Skeletal muscle cell (primary cell): Measurements from ENCODE around the gene GP1BA.

Experiments
- DNase-seq: peaks from one replicate; pipeline ENCODE4 v3.0.0-alpha.2; 2010; ENCODE audit warnings: low read depth
- H3K4me3 ChIP-seq: 2 replicates; pipeline ENCODE4 v1.5.1; 2011; ENCODE audit warnings: low read depth, mild to moderate bottlenecking, control low read depth, low read length, moderate library complexity

GP1BA gene

GRCh38 chr17:4947411-4948165 is 15.5 kb downstream of the GP1BA start:
- H3K4me3 ChIP-seq: peak overlapping the region; percentile 97
- DNase-seq: no peak

- H3K4me3 ChIP-seq: peak within 1 kb of the TSS; percentile 97
- DNase-seq: peak; percentile 86
Measured at GRCh38 chr17:4948166-4948930, 16.3 kb downstream of the GP1BA start, which contains the start of gene PFN1. Gene PFN1 (minus strand): TSS chr17:4948530. CDS start chr17:4948394, 136 bp downstream.

- peak; percentile 80 for DNase-seq
Measured at GRCh38 chr17:4948931-4949320, 16.8 kb downstream of the GP1BA start.

GRCh38 chr17:4949321-4950074 is 17.4 kb downstream of the GP1BA start:
- no peak for DNase-seq
- peak overlapping the region; percentile 97 for H3K4me3 ChIP-seq

More at GRCh38 chr17:4948931-4949320, 16.8 kb downstream of the GP1BA start:
- H3K4me3 ChIP-seq: peak overlapping the region; percentile 97

- no peak for DNase-seq
- peak overlapping the region; percentile 37 for H3K4me3 ChIP-seq
Measured at GRCh38 chr17:4950075-4950745, 18.1 kb downstream of the GP1BA start.

- DNase-seq: no peak
- peak within 1 kb of the TSS; percentile 37 for H3K4me3 ChIP-seq
Measured at GRCh38 chr17:4950746-4951204, 18.7 kb downstream of the GP1BA start, which contains the start of gene ENO3. Gene ENO3 (plus strand): TSS chr17:4951119. CDS start chr17:4951830, 711 bp downstream.

- DNase-seq: no peak
- peak overlapping the region; percentile 27 for H3K4me3 ChIP-seq
Measured at GRCh38 chr17:4951486-4951885, 19.4 kb downstream of the GP1BA start.

GRCh38 chr17:4953451-4953961 is 21.4 kb downstream of the GP1BA start:
- H3K4me3 ChIP-seq: peak overlapping the region; percentile 17
- no peak for DNase-seq

- no peak overlapping the region for H3K4me3 ChIP-seq
- DNase-seq: no peak
Measured at GRCh38 chr17:4955091-4955490, 23.0 kb downstream of the GP1BA start.

GRCh38 chr17:4956493-4957061 is 24.5 kb downstream of the GP1BA start:
- H3K4me3 ChIP-seq: no peak overlapping the region
- no peak for DNase-seq

GRCh38 chr17:4958102-4958501 is 26.0 kb downstream of the GP1BA start:
- no peak for DNase-seq
- H3K4me3 ChIP-seq: no peak overlapping the region

- DNase-seq: no peak
Measured at GRCh38 chr17:4959261-4959965, 27.3 kb downstream of the GP1BA start.

GRCh38 chr17:4960279-4960922 is 28.3 kb downstream of the GP1BA start:
- no peak for DNase-seq
- H3K4me3 ChIP-seq: no peak overlapping the region

More at GRCh38 chr17:4959261-4959965, 27.3 kb downstream of the GP1BA start:
- H3K4me3 ChIP-seq: no peak overlapping the region

GRCh38 chr17:4965311-4965986 is 33.4 kb downstream of the GP1BA start:
- DNase-seq: no peak
- H3K4me3 ChIP-seq: no peak overlapping the region

- peak overlapping the region; percentile 75 for H3K4me3 ChIP-seq
- peak; percentile 99 for DNase-seq
Measured at GRCh38 chr17:4966844-4967538, 34.9 kb downstream of the GP1BA start.
